ENCODE measurements around the gene CDHR2. TPM values are rescaled to one million over a fixed set of nuclear protein-coding genes. Genes with fewer than 3 reads are reported as not detected.

CDHR2 gene
- total RNA-seq, 1 donor = under 0.01 TPM

DNA sequence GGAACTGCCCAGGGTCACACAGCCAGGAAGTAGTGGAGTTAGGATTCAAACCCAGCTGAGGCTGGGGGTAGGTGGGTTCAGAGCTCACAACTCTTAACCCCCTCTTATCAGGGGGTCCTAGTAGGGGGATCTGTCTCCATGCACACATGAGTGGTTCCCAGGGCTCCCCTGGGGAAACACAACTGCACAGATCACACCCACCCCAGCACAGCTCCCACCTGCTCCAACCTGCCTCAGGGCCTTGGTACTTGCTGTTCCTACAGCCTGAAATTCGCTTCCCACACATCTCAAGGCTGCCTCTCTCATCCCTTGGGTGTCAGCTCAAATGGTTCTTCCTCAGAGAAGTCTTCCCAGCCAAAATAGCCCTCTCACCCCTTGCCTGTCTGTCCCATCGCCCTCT, 76.4 kb downstream of the CDHR2 start:
- Histone ChIP-seq H3K27me3 (ENCODE audit: insufficient read depth, low read length) (peaks cover 74% of the 10 kb centered on the region), H3K27ac (ENCODE audit: low read depth, low read length) (no peak overlapping the region), H4K20me1 (ENCODE audit: insufficient read depth, low read length) (no peaks in the 10 kb centered on the region), H3K4me1 (ENCODE audit: insufficient read depth, low read length) (no peaks in the 10 kb centered on the region), H3K4me2 (ENCODE audit: insufficient read depth, low read length) (no peak overlapping the region), H3K79me2 (ENCODE audit: insufficient read depth, low read length) (no peaks in the 10 kb centered on the region), H3K9me3 (ENCODE audit: low read depth, low read length) (no peaks in the 10 kb centered on the region), H3K4me3 (ENCODE audit: insufficient read depth, low read length) (no peak overlapping the region), H3K36me3 (ENCODE audit: insufficient read depth, low read length) (no peaks in the 10 kb centered on the region), H2AFZ (ENCODE audit: low read length) (no peak overlapping the region)
- DNase-seq (ENCODE audit: insufficient read length, low spot score, missing footprints) = no peak
- no peak for TF ChIP-seq CTCF (IDR thresholded peaks at IDR 0.05; ENCODE audit: extremely low read depth, low read depth, low read length)

DNA sequence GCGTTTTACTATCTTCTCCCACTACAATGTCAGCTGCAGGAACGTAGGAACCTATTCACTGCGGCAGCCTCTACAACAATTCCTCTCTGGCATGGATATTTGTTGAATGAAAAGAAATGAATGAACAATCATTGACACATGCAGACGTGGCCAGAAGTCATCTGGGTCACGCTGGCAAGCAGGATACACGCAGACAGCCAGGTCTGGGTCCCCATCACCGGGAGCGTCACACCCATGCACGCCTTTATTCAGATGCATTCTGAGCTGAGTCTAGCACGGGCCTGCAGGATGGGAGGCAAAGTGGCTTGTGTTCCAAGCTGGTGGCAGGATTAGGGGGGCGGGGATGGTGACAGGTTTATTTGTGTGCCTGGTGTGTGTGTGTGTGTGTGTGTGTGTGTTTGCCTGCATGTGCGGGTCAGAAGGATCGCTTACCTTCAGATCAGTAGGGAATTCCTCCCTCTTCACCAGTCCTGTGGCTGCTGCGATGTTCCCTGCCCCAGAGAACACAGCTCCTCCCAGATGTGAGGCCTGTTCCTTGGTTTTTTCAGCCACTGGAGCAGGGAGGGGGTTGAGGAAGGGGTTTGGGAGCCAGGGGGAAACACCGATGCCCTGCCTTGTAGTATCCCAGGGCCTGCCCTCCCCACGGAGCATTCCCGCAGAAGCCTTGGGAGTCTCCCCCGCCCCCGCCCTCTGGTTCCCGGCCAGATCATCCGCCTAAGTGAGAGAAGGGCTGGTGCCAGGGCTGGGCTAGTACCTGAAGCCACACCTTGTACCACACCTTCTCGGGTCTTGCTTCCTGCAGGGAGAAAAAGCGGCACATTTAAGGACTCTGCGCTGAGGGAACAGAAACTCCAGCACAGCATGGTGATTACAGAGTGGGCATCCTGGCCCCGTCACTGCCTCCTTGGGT, 77.1 kb downstream of the CDHR2 start:
- H3K27ac ChIP-seq (ENCODE audit: low read depth, low read length) = no peak overlapping the region
- H3K4me2 ChIP-seq (ENCODE audit: insufficient read depth, low read length) = no peak overlapping the region
- peaks cover 6% of the 10 kb centered on the region for H4K20me1 ChIP-seq (ENCODE audit: insufficient read depth, low read length)
- no peaks in the 10 kb centered on the region for H3K36me3 ChIP-seq (ENCODE audit: insufficient read depth, low read length)
- no peak overlapping the region for H2AFZ ChIP-seq (ENCODE audit: low read length)
- no peak for DNase-seq (ENCODE audit: insufficient read length, low spot score, missing footprints)
- H3K4me3 ChIP-seq (ENCODE audit: insufficient read depth, low read length) = no peak overlapping the region
- TF ChIP-seq CTCF (IDR thresholded peaks at IDR 0.05; ENCODE audit: extremely low read depth, low read depth, low read length) = no peak
- no peaks in the 10 kb centered on the region for H3K4me1 ChIP-seq (ENCODE audit: insufficient read depth, low read length)
- H3K79me2 ChIP-seq (ENCODE audit: insufficient read depth, low read length) = no peaks in the 10 kb centered on the region
- H3K9me3 ChIP-seq (ENCODE audit: low read depth, low read length) = no peaks in the 10 kb centered on the region
- H3K27me3 ChIP-seq (ENCODE audit: insufficient read depth, low read length) = peaks cover 74% of the 10 kb centered on the region

- DNase-seq (ENCODE audit: insufficient read length, low spot score, missing footprints) = no peak
- H3K27me3 ChIP-seq (ENCODE audit: insufficient read depth, low read length) = peaks cover 74% of the 10 kb centered on the region
- H3K9me3 ChIP-seq (ENCODE audit: low read depth, low read length) = no peaks in the 10 kb centered on the region
- H3K27ac ChIP-seq (ENCODE audit: low read depth, low read length) = no peak overlapping the region
- H3K4me2 ChIP-seq (ENCODE audit: insufficient read depth, low read length) = no peak overlapping the region
- peaks cover 6% of the 10 kb centered on the region for H4K20me1 ChIP-seq (ENCODE audit: insufficient read depth, low read length)
- H3K4me1 ChIP-seq (ENCODE audit: insufficient read depth, low read length) = no peaks in the 10 kb centered on the region
- no peaks in the 10 kb centered on the region for H3K36me3 ChIP-seq (ENCODE audit: insufficient read depth, low read length)
- no peak for TF ChIP-seq CTCF (IDR thresholded peaks at IDR 0.05; ENCODE audit: extremely low read depth, low read depth, low read length)
- no peak overlapping the region for H2AFZ ChIP-seq (ENCODE audit: low read length)
- H3K79me2 ChIP-seq (ENCODE audit: insufficient read depth, low read length) = no peaks in the 10 kb centered on the region
- H3K4me3 ChIP-seq (ENCODE audit: insufficient read depth, low read length) = no peak overlapping the region
Measured at GRCh38 chr5:176626876-176627236, 77.7 kb downstream of the CDHR2 start.

DNA sequence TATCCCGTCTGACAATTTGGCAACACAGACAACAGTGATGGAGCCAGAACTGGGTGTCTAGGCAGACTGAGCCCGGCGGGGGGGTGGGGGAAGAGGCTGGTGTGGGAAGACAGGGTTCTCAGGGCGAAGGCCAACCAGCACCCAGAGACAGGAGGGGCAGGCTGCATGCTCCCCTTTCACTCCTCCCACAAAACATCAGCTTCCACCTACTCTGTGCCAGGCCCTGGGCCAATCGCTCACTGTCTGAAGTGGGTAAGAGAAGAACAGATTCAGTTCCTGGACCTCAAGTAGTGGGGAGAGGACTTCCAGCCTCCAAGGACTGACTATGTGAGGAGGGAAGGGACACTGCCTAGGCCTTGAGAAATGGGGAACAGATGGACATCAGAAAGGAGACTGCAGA, 78.4 kb downstream of the CDHR2 start:
- Histone ChIP-seq H3K4me2 (ENCODE audit: insufficient read depth, low read length) (no peak overlapping the region), H3K27me3 (ENCODE audit: insufficient read depth, low read length) (peaks cover 78% of the 10 kb centered on the region)
- TF ChIP-seq CTCF (IDR thresholded peaks at IDR 0.05; ENCODE audit: extremely low read depth, low read depth, low read length) = no peak

More for the DNA sequence above, 78.4 kb downstream of the CDHR2 start:
- Histone ChIP-seq H4K20me1 (ENCODE audit: insufficient read depth, low read length) (peaks cover 6% of the 10 kb centered on the region), H2AFZ (ENCODE audit: low read length) (no peak overlapping the region), H3K9me3 (ENCODE audit: low read depth, low read length) (no peaks in the 10 kb centered on the region), H3K36me3 (ENCODE audit: insufficient read depth, low read length) (no peaks in the 10 kb centered on the region), H3K79me2 (ENCODE audit: insufficient read depth, low read length) (no peaks in the 10 kb centered on the region), H3K27ac (ENCODE audit: low read depth, low read length) (no peak overlapping the region), H3K4me1 (ENCODE audit: insufficient read depth, low read length) (no peaks in the 10 kb centered on the region), H3K4me3 (ENCODE audit: insufficient read depth, low read length) (no peak overlapping the region)
- no peak for DNase-seq (ENCODE audit: insufficient read length, low spot score, missing footprints)

Measured in osteoblast (primary cell).